Body of pancreas (tissue), 4 donors: ENCODE data around the gene MYL5.

Experiments used
- POLR2A ChIP-seq, 3 donors: fragments of 450-650 bp; IDR thresholded peaks; one replicate each; pipeline ENCODE4 v1.6.1; 2016; ENCODE audit warnings: antibody characterized with exemption in 3 of 3, mild to moderate bottlenecking in 2 of 3
- TF ChIP-seq, protein P1 (sequence below), 7 experiments: fragments of 450-650 bp in 4 of 7; fragments of 200-600 bp in 3 of 7; sonication (generic) in 3 of 7; IDR thresholded peaks; one replicate each; pipeline ENCODE4 v1.5.1; 2016 to 2019; ENCODE audit warnings: antibody characterized with exemption in 7 of 7

DNA sequence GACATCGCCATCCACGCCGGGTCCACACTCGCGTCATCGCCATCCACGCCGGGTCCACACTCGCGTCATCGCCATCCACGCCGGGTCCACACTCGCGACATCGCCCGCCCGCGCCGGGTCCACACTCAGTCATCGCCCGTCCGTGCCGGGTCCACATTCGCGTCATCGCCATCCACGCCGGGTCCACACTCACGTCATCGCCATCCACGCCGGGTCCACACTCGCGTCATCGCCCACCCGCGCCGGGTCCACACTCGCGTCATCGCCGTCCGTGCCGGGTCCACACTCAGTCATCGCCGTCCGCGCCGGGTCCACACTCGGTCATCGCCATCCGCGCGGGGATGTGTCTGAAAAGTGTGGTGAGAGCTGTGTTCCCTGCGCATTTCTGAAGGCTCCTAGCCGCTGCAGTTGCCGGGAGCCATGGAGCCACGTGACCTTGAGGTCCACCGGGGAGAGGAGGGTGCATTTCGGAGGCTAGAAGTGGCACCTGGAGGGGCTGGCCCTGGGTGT, 48.6 kb downstream of the MYL5 start:
- TF ChIP-seq, protein P1, sequence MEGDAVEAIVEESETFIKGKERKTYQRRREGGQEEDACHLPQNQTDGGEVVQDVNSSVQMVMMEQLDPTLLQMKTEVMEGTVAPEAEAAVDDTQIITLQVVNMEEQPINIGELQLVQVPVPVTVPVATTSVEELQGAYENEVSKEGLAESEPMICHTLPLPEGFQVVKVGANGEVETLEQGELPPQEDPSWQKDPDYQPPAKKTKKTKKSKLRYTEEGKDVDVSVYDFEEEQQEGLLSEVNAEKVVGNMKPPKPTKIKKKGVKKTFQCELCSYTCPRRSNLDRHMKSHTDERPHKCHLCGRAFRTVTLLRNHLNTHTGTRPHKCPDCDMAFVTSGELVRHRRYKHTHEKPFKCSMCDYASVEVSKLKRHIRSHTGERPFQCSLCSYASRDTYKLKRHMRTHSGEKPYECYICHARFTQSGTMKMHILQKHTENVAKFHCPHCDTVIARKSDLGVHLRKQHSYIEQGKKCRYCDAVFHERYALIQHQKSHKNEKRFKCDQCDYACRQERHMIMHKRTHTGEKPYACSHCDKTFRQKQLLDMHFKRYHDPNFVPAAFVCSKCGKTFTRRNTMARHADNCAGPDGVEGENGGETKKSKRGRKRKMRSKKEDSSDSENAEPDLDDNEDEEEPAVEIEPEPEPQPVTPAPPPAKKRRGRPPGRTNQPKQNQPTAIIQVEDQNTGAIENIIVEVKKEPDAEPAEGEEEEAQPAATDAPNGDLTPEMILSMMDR (IDR thresholded peaks at IDR 0.05) = no peak
- TF ChIP-seq POLR2A (IDR thresholded peaks at IDR 0.05) = no peak
